Mononuclear cell (primary cell): Measurements from ENCODE around the gene RAD18. TPM values are rescaled to one million over a fixed set of nuclear protein-coding genes. Genes with fewer than 3 reads are reported as not detected.

Experiments
- H3K27me3 ChIP-seq: 2 replicates; pipeline ENCODE4 v1.6.0; 2011; ENCODE audit warnings: low read length, control low read depth; ENCODE audit not compliant: insufficient read depth
- H3K4me1 ChIP-seq: 2 replicates; pipeline ENCODE4 v1.5.1; 2011; ENCODE audit warnings: mild to moderate bottlenecking, low read length, control low read depth; ENCODE audit not compliant: insufficient read depth
- H3K4me3 ChIP-seq: 2 replicates; pipeline ENCODE4 v1.5.1; 2011; ENCODE audit warnings: mild to moderate bottlenecking, low read length, moderate library complexity
- H3K9me3 ChIP-seq: 2 replicates; pipeline ENCODE4 v1.5.1; 2011; ENCODE audit warnings: low read depth, mild to moderate bottlenecking, control low read depth, low read length
- total RNA-seq: library from RNA; depleted of rRNA; stranded (reverse); fragments of >200 nt; gene quantifications from one replicate; pipeline ENCODE4 v1.2.3, GENCODE V29; 2012

The RAD18 gene
- total RNA-seq, 1 donor: 25.4 TPM

DNA sequence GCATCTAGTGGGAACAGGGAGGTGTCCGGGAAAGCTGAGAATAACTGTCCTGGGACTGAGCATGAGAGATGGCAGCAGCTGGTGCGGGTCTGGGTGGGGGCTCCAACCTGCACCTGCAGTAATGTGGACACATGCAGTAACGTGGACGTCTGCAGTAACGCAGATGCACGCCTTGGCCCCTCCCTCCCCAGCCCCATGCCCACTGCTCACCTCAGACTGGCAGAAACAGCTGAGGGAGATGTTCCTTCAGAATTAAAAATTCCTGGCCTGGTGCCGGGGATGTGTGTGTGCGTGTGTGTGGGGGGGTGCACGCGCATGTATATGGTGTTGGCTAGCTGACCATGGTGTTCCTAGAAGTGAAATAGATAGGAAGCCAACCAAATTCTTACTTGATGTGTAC is 107.2 kb downstream of the RAD18 start:
- Histone ChIP-seq H3K27me3 (no peaks in the 10 kb centered on the region), H3K4me1 (no peaks in the 10 kb centered on the region), H3K4me3 (no peak overlapping the region), H3K9me3 (no peaks in the 10 kb centered on the region)

GRCh38 chr3:8854656-8855055 is 108.6 kb downstream of the RAD18 start:
- Histone ChIP-seq H3K27me3 (no peaks in the 10 kb centered on the region), H3K4me3 (no peak overlapping the region), H3K4me1 (no peaks in the 10 kb centered on the region), H3K9me3 (no peaks in the 10 kb centered on the region)

- no peaks in the 10 kb centered on the region for H3K9me3 ChIP-seq
- H3K27me3 ChIP-seq: no peaks in the 10 kb centered on the region
- H3K4me1 ChIP-seq: no peaks in the 10 kb centered on the region
- no peak overlapping the region for H3K4me3 ChIP-seq
Observed at GRCh38 chr3:8853081-8853480, 110.2 kb downstream of the RAD18 start.

- H3K4me3 ChIP-seq: no peak overlapping the region
- no peaks in the 10 kb centered on the region for H3K9me3 ChIP-seq
- H3K27me3 ChIP-seq: no peaks in the 10 kb centered on the region
- no peaks in the 10 kb centered on the region for H3K4me1 ChIP-seq
Observed at GRCh38 chr3:8852511-8852910, 110.8 kb downstream of the RAD18 start.

GRCh38 chr3:8851703-8852102 is 111.6 kb downstream of the RAD18 start:
- Histone ChIP-seq H3K4me3 (no peak overlapping the region), H3K27me3 (no peaks in the 10 kb centered on the region), H3K4me1 (no peaks in the 10 kb centered on the region), H3K9me3 (no peaks in the 10 kb centered on the region)

DNA sequence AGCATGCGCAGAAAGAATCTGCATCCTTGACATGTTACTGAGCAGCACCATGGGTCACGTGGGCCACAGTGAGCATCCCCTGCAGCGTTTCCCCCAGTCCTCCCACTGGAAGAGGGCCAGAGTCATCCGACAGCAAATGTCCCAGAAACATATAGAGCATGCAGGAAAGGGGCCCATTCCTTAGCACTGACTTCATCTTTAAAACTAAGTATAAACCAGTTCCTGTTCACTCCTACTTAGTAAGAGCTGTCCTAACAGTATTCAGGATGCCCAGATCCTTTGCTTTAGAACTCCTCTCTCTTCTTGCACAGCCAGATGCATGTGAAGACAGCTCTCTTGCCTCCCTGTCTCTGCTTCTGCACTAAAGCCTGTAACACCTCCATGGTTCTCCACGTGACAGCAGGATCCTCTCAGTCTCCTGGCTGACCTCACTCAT is 114.6 kb downstream of the RAD18 start:
- no peak overlapping the region for H3K4me3 ChIP-seq
- H3K4me1 ChIP-seq: no peaks in the 10 kb centered on the region
- no peaks in the 10 kb centered on the region for H3K9me3 ChIP-seq
- H3K27me3 ChIP-seq: no peaks in the 10 kb centered on the region

- Histone ChIP-seq H3K9me3 (no peaks in the 10 kb centered on the region), H3K27me3 (no peaks in the 10 kb centered on the region), H3K4me1 (no peaks in the 10 kb centered on the region), H3K4me3 (no peak overlapping the region)
Observed at GRCh38 chr3:8847317-8847716, 116.0 kb downstream of the RAD18 start.

DNA sequence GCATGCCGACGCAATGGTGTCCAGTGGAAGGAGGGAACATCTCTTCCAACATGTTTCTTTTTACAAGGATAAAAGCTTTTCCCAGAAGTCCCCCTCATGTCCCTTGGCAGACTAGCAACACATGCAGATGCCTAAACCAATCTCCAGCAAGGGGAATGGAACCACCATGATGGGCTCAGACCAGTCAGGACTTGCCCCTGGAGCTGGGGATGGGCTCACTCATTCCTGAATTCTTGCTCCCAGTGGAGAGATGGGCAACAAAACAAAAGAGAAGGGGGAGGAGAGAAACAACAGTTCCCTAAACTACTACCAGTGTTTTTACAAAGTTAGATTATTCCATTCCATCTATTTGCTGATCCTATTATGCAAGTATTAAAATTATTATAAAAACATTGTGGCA is 117.1 kb downstream of the RAD18 start:
- H3K4me3 ChIP-seq: no peak overlapping the region
- H3K9me3 ChIP-seq: no peaks in the 10 kb centered on the region
- no peaks in the 10 kb centered on the region for H3K27me3 ChIP-seq
- no peaks in the 10 kb centered on the region for H3K4me1 ChIP-seq

- H3K4me3 ChIP-seq: no peak overlapping the region
- no peaks in the 10 kb centered on the region for H3K4me1 ChIP-seq
Observed at GRCh38 chr3:8845641-8846040, 117.6 kb downstream of the RAD18 start.

GRCh38 chr3:8843347-8843746 is 119.9 kb downstream of the RAD18 start:
- no peaks in the 10 kb centered on the region for H3K27me3 ChIP-seq
- H3K9me3 ChIP-seq: no peaks in the 10 kb centered on the region
- H3K4me1 ChIP-seq: no peaks in the 10 kb centered on the region
- no peak overlapping the region for H3K4me3 ChIP-seq

More at GRCh38 chr3:8845641-8846040, 117.6 kb downstream of the RAD18 start:
- Histone ChIP-seq H3K27me3 (no peaks in the 10 kb centered on the region), H3K9me3 (no peaks in the 10 kb centered on the region)

- H3K4me1 ChIP-seq: no peaks in the 10 kb centered on the region
- no peaks in the 10 kb centered on the region for H3K27me3 ChIP-seq
- H3K9me3 ChIP-seq: no peaks in the 10 kb centered on the region
- H3K4me3 ChIP-seq: no peak overlapping the region
Observed at GRCh38 chr3:8842293-8842692, 121.0 kb downstream of the RAD18 start.

DNA sequence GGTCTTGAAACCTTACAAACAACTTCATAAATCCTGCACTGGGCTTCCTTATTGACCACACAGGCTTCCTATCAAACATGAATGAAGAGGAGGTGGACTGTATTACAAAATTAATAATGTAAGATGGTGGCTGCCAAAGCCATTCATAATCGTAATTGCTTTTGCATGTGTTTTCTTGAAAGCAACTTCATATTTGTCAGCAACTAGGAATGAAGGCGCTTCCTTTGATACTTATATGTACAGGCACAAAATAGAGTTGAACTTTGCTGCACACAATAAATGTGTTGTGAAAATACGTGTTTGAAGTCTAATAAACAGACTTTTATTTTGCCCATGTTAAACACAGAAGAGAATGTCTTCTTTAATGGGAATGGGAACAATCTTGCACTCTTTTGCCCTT is 121.8 kb downstream of the RAD18 start:
- Histone ChIP-seq H3K4me1 (no peaks in the 10 kb centered on the region), H3K27me3 (no peaks in the 10 kb centered on the region), H3K4me3 (no peak overlapping the region), H3K9me3 (no peaks in the 10 kb centered on the region)

DNA sequence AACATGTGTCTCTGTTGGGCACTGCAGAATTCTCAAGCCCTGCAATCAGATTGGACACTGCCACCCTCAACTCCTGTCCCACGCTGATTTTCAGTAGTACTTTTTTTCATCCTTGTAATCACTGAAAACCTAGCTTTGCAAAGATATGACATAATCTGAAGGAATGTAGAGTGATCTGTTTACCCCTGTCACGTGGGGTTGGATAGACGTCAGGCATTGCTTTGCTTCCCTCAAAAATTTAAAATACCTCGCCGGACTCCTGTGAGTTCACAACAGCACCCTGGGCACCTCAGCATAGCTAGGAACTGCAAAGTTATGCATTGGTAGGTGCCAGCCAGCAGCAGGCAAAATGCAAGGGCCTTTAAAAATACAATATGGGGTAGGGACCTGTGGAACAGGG is 122.7 kb downstream of the RAD18 start:
- Histone ChIP-seq H3K4me3 (no peak overlapping the region), H3K9me3 (no peaks in the 10 kb centered on the region), H3K27me3 (no peaks in the 10 kb centered on the region), H3K4me1 (no peaks in the 10 kb centered on the region)

DNA sequence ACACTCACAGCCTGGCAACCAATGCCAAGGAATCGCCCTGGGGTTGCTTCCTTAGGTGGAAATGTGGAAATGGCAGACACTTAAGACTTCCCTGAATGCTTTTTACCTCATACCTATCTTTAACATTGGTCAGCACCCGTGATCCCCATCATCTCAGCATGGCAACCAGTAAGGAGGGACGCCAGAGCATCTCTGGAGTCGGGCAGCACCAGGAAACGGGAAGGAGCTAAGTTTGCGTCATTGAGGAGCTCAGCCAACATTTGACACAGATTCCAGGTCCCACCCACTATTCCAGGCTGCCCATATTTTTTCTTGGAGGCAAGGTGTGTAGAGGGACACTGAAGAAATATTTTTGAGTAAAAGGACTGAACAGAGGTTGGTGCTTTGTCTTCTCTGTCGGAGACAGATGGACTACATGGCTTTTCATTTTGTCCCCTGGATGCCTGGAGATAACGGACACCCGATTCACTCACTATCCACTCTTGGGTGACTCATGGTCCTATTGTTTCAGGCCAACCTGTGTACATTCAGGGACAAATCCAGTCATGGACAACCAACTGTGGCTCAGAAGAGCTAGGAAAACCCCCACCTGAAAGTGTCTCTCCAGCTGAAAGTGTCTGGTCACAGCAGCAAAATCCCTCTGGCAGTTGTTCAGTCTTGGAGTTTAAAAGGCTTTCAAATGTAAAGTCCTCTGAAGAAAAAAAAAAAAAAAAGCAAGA is 123.5 kb downstream of the RAD18 start:
- H3K27me3 ChIP-seq: no peaks in the 10 kb centered on the region
- no peaks in the 10 kb centered on the region for H3K9me3 ChIP-seq
- no peak overlapping the region for H3K4me3 ChIP-seq
- H3K4me1 ChIP-seq: no peaks in the 10 kb centered on the region

GRCh38 chr3:8838765-8839423 is 124.4 kb downstream of the RAD18 start:
- no peaks in the 10 kb centered on the region for H3K9me3 ChIP-seq
- H3K4me3 ChIP-seq: no peak overlapping the region
- no peaks in the 10 kb centered on the region for H3K27me3 ChIP-seq
- no peaks in the 10 kb centered on the region for H3K4me1 ChIP-seq

- no peaks in the 10 kb centered on the region for H3K4me1 ChIP-seq
- H3K4me3 ChIP-seq: no peak overlapping the region
- no peaks in the 10 kb centered on the region for H3K9me3 ChIP-seq
- H3K27me3 ChIP-seq: no peaks in the 10 kb centered on the region
Observed at GRCh38 chr3:8838234-8838633, 125.0 kb downstream of the RAD18 start.
